HEK293T (cell line): ENCODE measurements around the gene GDPGP1.

ENCODE experiments used
- CTCF ChIA-PET: fragments of 350-600 bp; formaldehyde crosslinking; extraction: SDS; loops from one replicate; lab custom pipeline; 2021; ENCODE audit warnings: antibody characterized with exemption, inconsistent platforms; lab: Yijun Ruan, JAX
- POLR2A ChIA-PET: fragments of 350-600 bp; formaldehyde crosslinking; extraction: SDS; loops from one replicate; lab custom pipeline; 2020; ENCODE audit warnings: antibody characterized with exemption, inconsistent platforms; lab: Yijun Ruan, JAX
- DNase-seq: peaks from one replicate; pipeline ENCODE4 v3.0.0; 2012; ENCODE audit warnings: mixed read lengths; ENCODE audit errors: extremely low spot score
- ARNT ChIP-seq: fragments of 450-650 bp; IDR thresholded peaks from 2 replicates; pipeline ENCODE4 v1.6.1; 2017; ENCODE audit warnings: mild to moderate bottlenecking
- BHLHE40 ChIP-seq: fragments of 450-650 bp; IDR thresholded peaks from 2 replicates; pipeline ENCODE4 v1.6.1; 2016; ENCODE audit warnings: mild to moderate bottlenecking, moderate library complexity, borderline replicate concordance
- CTBP1 ChIP-seq: fragments of 450-650 bp; IDR thresholded peaks from 2 replicates; pipeline ENCODE4 v1.6.1; 2016; ENCODE audit warnings: borderline replicate concordance
- ELF4 ChIP-seq: fragments of 450-650 bp; IDR thresholded peaks from 2 replicates; pipeline ENCODE4 v1.6.1; 2017; ENCODE audit warnings: antibody characterized with exemption
- FOXA1 ChIP-seq: fragments of 450-650 bp; IDR thresholded peaks from 2 replicates; pipeline ENCODE4 v1.6.1; 2016; ENCODE audit warnings: mild to moderate bottlenecking
- FOXK2 ChIP-seq: fragments of 450-650 bp; IDR thresholded peaks from 2 replicates; pipeline ENCODE4 v1.6.1; 2016; ENCODE audit warnings: mild to moderate bottlenecking
- FOXM1 ChIP-seq: fragments of 450-650 bp; IDR thresholded peaks from 2 replicates; pipeline ENCODE4 v1.6.1; 2017; ENCODE audit warnings: mild to moderate bottlenecking, borderline replicate concordance
- HDGF ChIP-seq: fragments of 450-650 bp; IDR thresholded peaks from 2 replicates; pipeline ENCODE4 v1.6.1; 2017; ENCODE audit warnings: antibody characterized with exemption, borderline replicate concordance
- L3MBTL2 ChIP-seq: fragments of 450-650 bp; conservative IDR thresholded peaks from 2 replicates; pipeline ENCODE4 v1.6.1; 2016; ENCODE audit warnings: mild to moderate bottlenecking
- LEF1 ChIP-seq: fragments of 450-650 bp; IDR thresholded peaks from 2 replicates; pipeline ENCODE4 v1.6.1; 2017; ENCODE audit warnings: mild to moderate bottlenecking, borderline replicate concordance
- NFRKB ChIP-seq: fragments of 450-650 bp; IDR thresholded peaks from 2 replicates; pipeline ENCODE4 v1.6.1; 2016; ENCODE audit warnings: mild to moderate bottlenecking, moderate library complexity
- PKNOX1 ChIP-seq: fragments of 450-650 bp; IDR thresholded peaks from 2 replicates; pipeline ENCODE4 v1.6.1; 2016
- SP1 ChIP-seq: fragments of 450-650 bp; IDR thresholded peaks from 2 replicates; pipeline ENCODE4 v1.6.1; 2017
- SUZ12 ChIP-seq: fragments of 450-650 bp; IDR thresholded peaks from 2 replicates; pipeline ENCODE4 v1.6.1; 2016; ENCODE audit warnings: mild to moderate bottlenecking
- TARDBP ChIP-seq: fragments of 450-650 bp; IDR thresholded peaks from 2 replicates; pipeline ENCODE4 v1.6.1; 2016
- ZNF384 ChIP-seq: fragments of 450-650 bp; IDR thresholded peaks from 2 replicates; pipeline ENCODE4 v1.6.1; 2016

The GDPGP1 gene

GRCh38 chr15:90264671-90265070 lies 30.7 kb downstream of the GDPGP1 start:
- TF ChIP-seq ZNF384 (no peak), ARNT (no peak), L3MBTL2 (no peak), SUZ12 (no peak), NFRKB (no peak), CTBP1 (no peak), PKNOX1 (no peak), SP1 (no peak), FOXA1 (no peak), LEF1 (no peak), ELF4 (no peak), HDGF (no peak), FOXK2 (no peak), TARDBP (no peak), BHLHE40 (no peak), FOXM1 (no peak)
- ChIA-PET POLR2A (interaction anchor here (1.2 kb wide), 1 partner anchor 13 kb away, joined by 3 read pairs; no protein-coding TSS in a partner anchor), CTCF (no interaction called here)
- no peak for DNase-seq

GRCh38 chr15:90265271-90266060 lies 31.5 kb downstream of the GDPGP1 start, which contains the start of gene NGRN:
TSS of gene NGRN (plus strand) at chr15:90265672. CDS start at chr15:90265713, 41 bp downstream.
- ChIA-PET POLR2A (interaction anchor here (0.8 to 2.3 kb wide), 14 partner anchors 9 to 251 kb away, joined by 3 to 32 read pairs (median 4); partner anchors contain the start of genes CIB1, GDPGP1, IQGAP1 and SEMA4B), CTCF (interaction anchor here (1.0 kb wide), 1 partner anchor 16 kb away, joined by 5 read pairs; the partner anchor contains the start of gene TTLL13)
- TF ChIP-seq FOXM1 = peak; percentile 36; the same call in 1 of the 2 replicates
- peak; percentile 97 for TF ChIP-seq L3MBTL2
- TF ChIP-seq SUZ12 = no peak
- no peak for TF ChIP-seq TARDBP
- no peak for TF ChIP-seq ARNT
- TF ChIP-seq NFRKB = no peak
- TF ChIP-seq FOXK2 = no peak
- peak; percentile 70; the same call in 1 of the 2 replicates for TF ChIP-seq ELF4
- TF ChIP-seq BHLHE40 = no peak
- TF ChIP-seq FOXA1 = no peak
- TF ChIP-seq ZNF384 = no peak
- TF ChIP-seq CTBP1 = no peak
- TF ChIP-seq HDGF = no peak
- peak; percentile 77 for TF ChIP-seq PKNOX1
- no peak for TF ChIP-seq LEF1
- TF ChIP-seq SP1 = no peak
- peak; percentile 92 for DNase-seq

- peak; percentile 37 for DNase-seq
- CTCF ChIA-PET = interaction anchor here (1.0 kb wide), 1 partner anchor 17 kb away, joined by 5 read pairs; the partner anchor contains the start of gene TTLL13
- POLR2A ChIA-PET = interaction anchor here (0.8 to 2.3 kb wide), 14 partner anchors 8 to 252 kb away, joined by 3 to 32 read pairs (median 4); partner anchors contain the start of genes CIB1, GDPGP1, IQGAP1 and SEMA4B
- TF ChIP-seq CTBP1 (no peak), NFRKB (no peak), FOXM1 (no peak), HDGF (no peak), L3MBTL2 (no peak), FOXK2 (no peak), PKNOX1 (no peak), SUZ12 (no peak)
These were observed 32.0 kb downstream of the GDPGP1 start for GRCh38 chr15:90266061-90266431.

- TF ChIP-seq L3MBTL2 (peak; percentile 74), SP1 (no peak), ELF4 (no peak), HDGF (no peak), FOXA1 (no peak), SUZ12 (no peak), FOXK2 (no peak), ARNT (no peak), LEF1 (no peak)
- POLR2A ChIA-PET = interaction anchor here (0.9 to 2.3 kb wide), 9 partner anchors 10 to 33 kb away, joined by 4 to 32 read pairs (median 6); partner anchors contain the start of genes CIB1, GDPGP1 and TTLL13
- CTCF ChIA-PET = no interaction called here
- DNase-seq = no peak
These were observed 32.5 kb downstream of the GDPGP1 start for GRCh38 chr15:90266485-90266884.

GRCh38 chr15:90268415-90268814 lies 34.4 kb downstream of the GDPGP1 start:
- TF ChIP-seq FOXA1 = no peak
- TF ChIP-seq PKNOX1 = peak; percentile 20; the same call in 1 of the 2 replicates
- ChIA-PET POLR2A (interaction anchor here (0.7 to 2.2 kb wide), 6 partner anchors 9 to 68 kb away, joined by 3 to 6 read pairs (median 4); partner anchors contain the start of genes CIB1, GDPGP1, SEMA4B and TTLL13), CTCF (interaction anchor here (0.9 to 2.0 kb wide), 3 partner anchors 19 to 25 kb away, joined by 3 to 5 read pairs (median 3); partner anchors contain the start of gene TTLL13)

More at GRCh38 chr15:90268415-90268814, 34.4 kb downstream of the GDPGP1 start:
- DNase-seq = no peak
